DMS79 (cell line): Measurements from ENCODE around the gene CSKMT.
"Not testable (repeated sequence)": the region's sequence is repeated elsewhere in the genome, so short reads cannot be mapped to it uniquely, and the experiment has no call there.

ENCODE experiments used
- DNase-seq: peaks from one replicate; lab custom pipeline; 2025; lab: John Stamatoyannopoulos, UW

Gene CSKMT

GRCh38 chr11:62689421-62690183 is 24.5 kb downstream of the CSKMT start, which contains the start of gene LRRN4CL:
Gene LRRN4CL (minus strand): TSS chr11:62689530. CDS start chr11:62688508, 1,022 bp downstream.
- no peak for DNase-seq

DNA sequence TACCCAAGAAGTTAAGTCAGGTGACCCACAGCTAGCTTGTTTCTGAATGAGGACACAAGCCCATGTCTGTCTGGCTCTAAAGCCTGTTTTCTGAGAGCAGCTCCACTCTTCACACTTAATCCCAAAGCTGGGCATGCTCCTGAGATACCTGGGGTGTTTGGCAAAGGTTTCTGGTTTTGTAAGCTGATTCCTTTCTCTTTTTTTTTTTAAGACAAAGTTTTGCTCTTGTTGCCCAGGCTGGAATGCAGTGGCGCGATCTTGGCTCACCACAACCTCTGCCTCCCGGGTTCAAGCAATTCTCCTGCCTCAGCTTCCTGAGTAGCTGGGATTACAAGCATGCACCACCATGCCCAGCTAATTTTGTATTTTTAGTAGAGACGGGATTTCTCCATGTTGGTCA is 28.5 kb downstream of the CSKMT start:
- not testable (repeated sequence) for DNase-seq

DNA sequence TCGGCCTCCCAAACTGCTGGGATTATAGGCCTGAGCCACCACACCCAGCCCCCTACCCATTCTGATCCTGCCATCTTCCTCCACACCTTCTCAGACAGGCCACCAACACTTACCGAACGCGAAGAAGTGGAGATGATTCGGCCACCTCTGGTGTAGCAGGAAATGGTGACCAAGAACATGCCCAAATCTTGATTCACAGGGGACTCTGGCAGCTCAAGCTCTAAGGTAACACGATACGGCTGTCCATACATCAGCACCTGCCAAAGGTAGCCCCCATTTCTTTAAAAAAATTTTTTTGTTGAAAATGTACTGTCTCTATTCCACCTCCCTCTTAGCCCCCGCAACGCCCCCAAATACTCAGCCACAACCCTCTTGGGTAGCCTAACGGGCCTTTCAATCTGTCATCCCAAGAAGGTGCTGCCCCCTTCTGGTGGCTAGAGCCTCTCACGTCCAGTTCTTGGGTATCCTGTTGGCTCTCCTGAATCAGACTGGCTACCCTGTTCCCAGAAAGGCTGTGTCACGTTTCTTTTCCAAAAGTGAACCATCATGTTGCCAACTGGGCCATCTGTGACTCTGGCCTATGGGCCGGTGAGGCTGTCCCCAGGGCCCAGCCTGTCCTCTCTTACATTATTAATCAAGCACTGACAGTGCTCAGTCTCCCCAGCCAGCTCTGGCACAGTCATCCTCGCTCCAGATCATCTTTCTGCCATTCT is 29.5 kb downstream of the CSKMT start:
- DNase-seq = peak; percentile 6

GRCh38 chr11:62702246-62702645 is 37.1 kb downstream of the CSKMT start:
- no peak for DNase-seq

GRCh38 chr11:62703921-62704320 is 38.8 kb downstream of the CSKMT start:
- DNase-seq = not testable (repeated sequence)

DNA sequence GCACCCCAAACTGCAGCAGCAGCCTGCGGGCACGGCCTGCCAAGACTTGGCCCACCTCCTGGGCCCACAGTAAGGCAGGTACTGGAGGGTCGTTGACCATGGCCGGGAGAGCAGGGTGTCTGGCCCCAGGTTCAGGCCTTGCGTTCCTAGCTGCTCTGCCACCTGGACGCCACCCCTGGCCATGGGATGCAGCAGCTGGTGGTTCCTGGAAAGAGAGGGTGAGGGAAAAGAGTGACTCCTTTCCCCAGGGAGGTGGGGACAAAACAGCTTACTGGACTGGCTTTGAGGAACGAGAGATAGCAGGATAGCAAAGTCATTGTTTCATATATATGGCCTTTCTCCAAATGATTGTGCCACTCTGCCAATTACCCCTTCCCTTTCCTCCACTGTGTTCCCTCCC is 40.3 kb downstream of the CSKMT start:
- peak; percentile 33 for DNase-seq

- DNase-seq = peak; percentile 92
Measured at GRCh38 chr11:62705880-62706849, 41.1 kb downstream of the CSKMT start.

DNA sequence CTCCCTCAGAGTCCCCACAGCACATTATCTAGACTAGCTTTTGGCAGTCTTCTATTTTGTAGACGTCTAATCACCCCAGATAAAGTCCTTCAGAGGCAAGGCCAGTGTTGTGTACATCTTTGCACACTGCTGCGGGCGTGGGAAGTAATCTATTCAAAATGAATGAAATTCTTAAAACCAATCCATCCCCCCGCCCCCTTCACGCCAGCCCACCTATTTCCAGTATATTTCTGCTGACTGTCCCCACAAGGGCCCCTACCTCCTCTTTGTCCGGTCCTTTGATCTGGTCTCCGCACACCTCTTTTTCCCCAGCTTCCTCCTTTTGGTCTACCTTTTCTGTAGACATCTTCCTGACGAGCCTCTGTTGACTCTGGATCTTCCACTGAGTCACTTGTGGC is 41.7 kb downstream of the CSKMT start:
- no peak for DNase-seq

DNA sequence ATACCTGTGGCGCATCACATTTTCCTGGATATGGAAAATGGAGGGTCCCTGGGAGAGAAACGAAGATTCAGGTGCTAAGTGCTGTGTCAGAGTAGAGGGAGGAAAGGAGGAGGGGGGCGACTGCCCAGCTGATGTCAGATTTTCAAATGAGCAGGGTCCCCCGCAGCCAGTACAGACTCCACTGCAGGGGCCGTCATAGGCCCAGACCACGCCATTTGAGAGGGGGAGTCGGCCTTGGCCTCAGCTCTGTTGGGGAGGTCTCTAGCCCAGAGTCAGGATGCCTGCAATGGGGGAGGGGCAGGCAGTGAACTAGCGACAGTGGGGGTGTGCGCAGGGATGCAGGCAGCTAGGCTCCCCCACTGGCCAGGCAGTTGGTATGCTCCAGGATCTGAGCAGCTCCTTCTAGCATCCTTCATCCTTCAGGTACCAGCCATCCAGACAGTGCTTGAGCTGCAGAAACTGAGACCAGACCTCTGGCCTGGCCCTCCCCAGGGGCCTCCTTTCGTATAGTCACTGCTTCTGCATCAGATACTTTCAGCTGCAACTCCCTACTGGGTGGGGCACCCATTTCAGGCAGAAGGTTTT is 42.3 kb downstream of the CSKMT start, which contains the start of the genes BSCL2 and GNG3:
TSS of gene BSCL2 (minus strand) at position 148 of the 585 bp plus-strand sequence. CDS start 229 bp downstream, outside the sequence.
TSS of gene GNG3 (plus strand) at position 400 of the 585 bp plus-strand sequence. CDS start 620 bp downstream, outside the sequence.
- DNase-seq = peak; percentile 96

- DNase-seq = peak; percentile 43
Measured at GRCh38 chr11:62708392-62708791, 43.3 kb downstream of the CSKMT start.

- DNase-seq = peak; percentile 88
Measured at GRCh38 chr11:62708793-62709192, 43.7 kb downstream of the CSKMT start.

- peak; percentile 98 for DNase-seq
Measured at GRCh38 chr11:62709247-62710000, 44.3 kb downstream of the CSKMT start.

- DNase-seq = no peak
Measured at GRCh38 chr11:62710001-62710345, 44.9 kb downstream of the CSKMT start.

DNA sequence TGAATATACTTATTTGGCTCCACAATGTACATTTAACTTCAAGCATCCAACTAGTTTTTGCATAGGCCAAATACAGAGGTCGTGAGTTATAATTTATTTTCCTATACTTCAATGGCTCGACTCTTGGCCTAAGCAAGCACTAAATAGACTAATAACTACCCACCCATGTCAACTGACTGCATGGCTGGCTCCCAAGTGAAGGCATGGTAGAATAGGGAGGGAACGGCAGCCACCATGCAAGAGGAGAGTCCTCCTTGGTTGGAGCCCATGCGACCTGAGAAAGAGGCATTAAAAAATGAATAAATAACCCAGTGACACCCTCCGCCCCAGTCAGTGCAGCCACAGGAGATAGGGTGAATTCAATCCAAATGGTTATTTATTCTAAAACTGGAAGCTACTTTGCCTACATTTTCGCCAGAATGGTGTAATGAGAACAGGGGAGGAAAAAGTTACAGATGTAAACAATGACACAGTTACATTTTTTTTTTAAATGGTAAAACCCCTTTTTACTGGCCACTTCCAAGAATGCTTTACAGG is 47.2 kb downstream of the CSKMT start:
- no peak for DNase-seq

DNA sequence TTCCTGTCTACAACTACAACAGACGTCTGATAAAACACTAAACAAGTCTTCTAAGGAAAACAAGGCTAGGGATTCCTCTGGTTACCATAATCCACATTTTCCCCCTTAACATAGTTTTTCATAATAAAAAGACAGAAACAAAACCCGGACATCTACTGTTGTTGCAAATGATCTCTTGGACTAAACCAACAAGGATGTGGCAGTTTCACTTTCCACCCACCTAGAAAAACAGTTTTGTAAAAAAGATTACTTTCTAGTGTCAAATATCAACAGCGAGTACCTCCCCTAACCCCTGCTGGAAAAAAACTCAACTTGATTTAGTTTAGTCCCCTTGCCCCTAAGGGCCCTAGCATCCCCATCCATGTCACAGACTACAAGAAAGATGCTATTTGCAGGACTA is 47.7 kb downstream of the CSKMT start:
- DNase-seq = no peak

GRCh38 chr11:62713343-62713742 is 48.2 kb downstream of the CSKMT start:
- DNase-seq = no peak

DNA sequence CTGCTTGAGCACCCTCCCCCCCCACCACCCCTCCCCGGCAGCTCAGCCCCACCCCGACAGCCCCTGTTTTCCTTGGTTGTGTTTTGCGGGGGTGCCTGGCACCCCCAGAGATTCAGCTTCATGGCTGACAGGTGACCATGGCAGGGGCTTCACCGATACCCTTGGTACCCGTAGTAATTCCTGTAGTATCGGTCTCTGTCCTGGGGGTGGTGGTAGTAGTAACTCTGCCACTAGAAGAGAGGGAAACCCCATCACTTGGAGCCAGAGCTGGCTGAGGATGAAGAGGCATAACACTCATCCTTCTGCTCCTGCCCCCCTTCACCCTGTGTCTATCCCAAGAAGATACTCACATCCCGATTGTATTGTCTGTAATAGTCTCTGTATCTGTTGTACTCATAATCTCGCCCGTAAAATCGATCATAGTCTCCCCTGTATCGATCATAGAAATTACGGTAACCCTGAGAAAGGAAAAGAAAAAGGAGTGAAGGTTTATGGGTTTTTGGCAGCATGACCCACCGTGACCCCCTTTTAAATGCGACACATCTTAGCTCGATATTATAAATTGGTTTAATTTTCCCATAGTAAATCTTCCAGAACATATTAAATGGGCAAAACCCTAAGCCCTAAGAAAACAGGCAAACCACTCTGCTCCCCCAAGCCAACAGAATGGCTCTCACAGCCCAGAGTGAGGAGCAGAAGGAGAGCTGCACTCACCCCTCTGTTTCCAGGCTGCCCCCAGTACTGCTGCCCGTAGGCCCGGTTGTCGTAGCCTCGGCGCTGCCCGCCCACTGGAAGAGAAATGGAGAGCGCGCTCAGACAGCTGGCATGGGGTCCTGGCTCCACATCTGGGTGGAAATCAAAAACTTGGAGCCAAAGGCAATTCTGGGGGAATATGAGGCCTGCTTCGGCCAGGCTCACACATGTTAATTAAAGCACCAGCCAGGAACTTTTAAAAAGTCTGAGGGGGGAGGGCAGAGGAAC is 50.3 kb downstream of the CSKMT start:
- DNase-seq = no peak

DNA sequence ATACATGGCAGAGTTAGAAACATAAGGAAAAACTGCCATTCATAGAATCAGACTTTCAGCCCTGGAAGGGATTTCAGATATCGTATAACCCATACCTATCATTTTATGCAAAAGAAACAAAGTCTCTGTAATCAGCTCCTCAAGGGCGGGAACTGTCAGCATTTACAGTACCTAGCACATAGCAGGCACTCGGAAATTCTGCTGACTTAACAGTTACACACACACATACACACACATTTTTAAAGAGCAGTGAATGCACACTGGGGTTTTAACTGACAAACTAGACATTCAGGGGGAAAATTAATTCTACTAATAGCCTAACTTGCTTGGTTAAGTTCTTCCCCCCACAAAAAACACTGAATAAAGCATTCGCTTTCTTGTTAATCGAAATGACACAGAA is 51.1 kb downstream of the CSKMT start:
- DNase-seq = no peak

DNA sequence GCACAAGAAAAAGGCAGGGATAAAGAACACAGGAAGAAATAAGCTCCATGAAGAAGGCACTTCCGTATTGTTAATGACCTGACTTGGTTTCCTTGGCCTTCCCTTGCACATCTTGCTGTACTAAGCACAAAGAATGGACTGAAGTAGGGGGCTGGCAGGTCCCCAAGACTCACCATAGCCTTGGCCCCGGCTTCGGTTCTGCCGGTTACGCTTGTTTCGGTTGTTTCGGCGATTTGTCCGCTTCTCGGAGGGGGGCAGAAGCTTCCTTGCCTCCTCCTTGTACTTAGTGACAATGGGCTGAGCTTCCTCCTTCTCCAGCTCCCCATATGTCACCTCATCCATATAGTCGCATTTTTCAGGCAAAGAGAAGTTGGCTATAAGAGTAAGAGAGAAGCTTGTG is 51.7 kb downstream of the CSKMT start:
- DNase-seq = no peak
